DND-41 (cell line): ENCODE measurements around the gene HUNK.

Source experiments
- ATAC-seq: fragments of 200-7000 bp; cut with Tn5 transposase; 3 replicates; pipeline ENCODE4 v1.9.1; 2021; ENCODE audit warnings: low read depth; ENCODE audit not compliant: insufficient read depth
- DNase-seq: peaks from one replicate; pipeline ENCODE4 v3.0.0-alpha.2; 2020
- H2AFZ ChIP-seq: 2 replicates; pipeline ENCODE4 v1.6.0; 2012; ENCODE audit warnings: low read depth, low read length
- H3K27ac ChIP-seq: 2 replicates; pipeline ENCODE4 v1.5.1; 2012; ENCODE audit warnings: low read length, inconsistent platforms
- H3K27me3 ChIP-seq: fragments of 200-600 bp; sonication (generic); 2 replicates; pipeline ENCODE4 v1.6.0; 2012; ENCODE audit warnings: low read length, mild to moderate bottlenecking, inconsistent platforms; ENCODE audit not compliant: insufficient read depth, poor library complexity
- H3K36me3 ChIP-seq: 2 replicates; pipeline ENCODE4 v1.5.1; 2012; ENCODE audit warnings: low read length, inconsistent platforms; ENCODE audit not compliant: insufficient read depth
- H3K4me1 ChIP-seq: 2 replicates; pipeline ENCODE4 v1.5.1; 2012; ENCODE audit warnings: mild to moderate bottlenecking, low read length; ENCODE audit not compliant: insufficient read depth
- H3K4me2 ChIP-seq: 2 replicates; pipeline ENCODE4 v1.6.0; 2012; ENCODE audit warnings: mild to moderate bottlenecking, moderate library complexity, low read length, inconsistent platforms; ENCODE audit not compliant: insufficient read depth
- H3K4me3 ChIP-seq, 2 experiments: fragments of 200-600 bp in 1 of 2; shearing (Covaris generic) in 1 of 2; 2 replicates each; pipeline ENCODE4 v1.5.1; 2012 to 2016; ENCODE audit warnings: inconsistent platforms in 2 of 2, low read length in 2 of 2, mild to moderate bottlenecking in 2 of 2, low read depth in 1 of 2, moderate library complexity in 1 of 2
- H3K79me2 ChIP-seq: 2 replicates; pipeline ENCODE4 v1.6.0; 2012; ENCODE audit warnings: low read length, inconsistent platforms; ENCODE audit not compliant: insufficient read depth
- H3K9ac ChIP-seq: 2 replicates; pipeline ENCODE4 v1.6.0; 2012; ENCODE audit warnings: low read depth, mild to moderate bottlenecking, inconsistent platforms, low read length, moderate library complexity
- H3K9me3 ChIP-seq: 2 replicates; pipeline ENCODE4 v1.5.1; 2012; ENCODE audit warnings: low read length, moderate library complexity, mild to moderate bottlenecking, inconsistent platforms; ENCODE audit not compliant: insufficient read depth, severe bottlenecking
- H4K20me1 ChIP-seq: 2 replicates; pipeline ENCODE4 v1.6.0; 2012; ENCODE audit warnings: low read length; ENCODE audit not compliant: insufficient read depth
- EZH2 ChIP-seq: IDR thresholded peaks from 3 replicates; pipeline ENCODE4 v1.6.1; 2012; ENCODE audit warnings: borderline replicate concordance, low read depth, mild to moderate bottlenecking, moderate library complexity, low read length, inconsistent platforms; ENCODE audit not compliant: severe bottlenecking
- TF ChIP-seq, protein P1 (sequence below): IDR thresholded peaks from 2 replicates; pipeline ENCODE4 v1.5.1; 2012; ENCODE audit warnings: borderline replicate concordance, low read length, moderate library complexity, mild to moderate bottlenecking; ENCODE audit not compliant: poor library complexity, severe bottlenecking; ENCODE audit errors: extremely low read depth

The HUNK gene

DNA sequence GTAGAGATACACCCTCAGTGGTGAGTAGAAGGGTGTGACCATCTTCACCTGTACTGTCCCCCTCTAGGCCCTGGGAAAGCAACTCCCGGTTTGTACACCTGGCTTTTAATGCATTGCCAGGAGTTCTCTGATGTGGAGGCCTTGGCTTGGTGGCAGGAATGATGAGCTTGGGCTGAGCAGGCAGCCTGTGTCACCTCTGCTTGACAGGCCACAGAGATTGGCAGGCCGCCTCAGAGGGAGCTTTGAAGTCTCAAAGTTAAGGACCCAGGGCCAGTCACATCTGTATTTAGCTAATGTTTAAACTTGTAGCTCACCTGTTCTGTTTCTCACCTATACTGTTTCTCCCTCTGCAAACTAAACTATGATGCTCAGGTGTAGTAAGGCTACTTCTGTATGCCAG is 28.5 kb downstream of the HUNK start:
- Histone ChIP-seq H3K36me3 (no peaks in the 10 kb centered on the region), H3K27me3 (no peaks in the 10 kb centered on the region), H3K9ac (no peak overlapping the region), H3K4me2 (no peak overlapping the region), H3K79me2 (no peaks in the 10 kb centered on the region), H3K4me3 (no peak overlapping the region), H4K20me1 (no peaks in the 10 kb centered on the region), H3K4me1 (no peaks in the 10 kb centered on the region), H2AFZ (no peak overlapping the region), H3K27ac (no peak overlapping the region), H3K9me3 (no peaks in the 10 kb centered on the region)
- DNase-seq (no peak), ATAC-seq (no peak)
- TF ChIP-seq EZH2, result no peak
- TF ChIP-seq, protein P1, sequence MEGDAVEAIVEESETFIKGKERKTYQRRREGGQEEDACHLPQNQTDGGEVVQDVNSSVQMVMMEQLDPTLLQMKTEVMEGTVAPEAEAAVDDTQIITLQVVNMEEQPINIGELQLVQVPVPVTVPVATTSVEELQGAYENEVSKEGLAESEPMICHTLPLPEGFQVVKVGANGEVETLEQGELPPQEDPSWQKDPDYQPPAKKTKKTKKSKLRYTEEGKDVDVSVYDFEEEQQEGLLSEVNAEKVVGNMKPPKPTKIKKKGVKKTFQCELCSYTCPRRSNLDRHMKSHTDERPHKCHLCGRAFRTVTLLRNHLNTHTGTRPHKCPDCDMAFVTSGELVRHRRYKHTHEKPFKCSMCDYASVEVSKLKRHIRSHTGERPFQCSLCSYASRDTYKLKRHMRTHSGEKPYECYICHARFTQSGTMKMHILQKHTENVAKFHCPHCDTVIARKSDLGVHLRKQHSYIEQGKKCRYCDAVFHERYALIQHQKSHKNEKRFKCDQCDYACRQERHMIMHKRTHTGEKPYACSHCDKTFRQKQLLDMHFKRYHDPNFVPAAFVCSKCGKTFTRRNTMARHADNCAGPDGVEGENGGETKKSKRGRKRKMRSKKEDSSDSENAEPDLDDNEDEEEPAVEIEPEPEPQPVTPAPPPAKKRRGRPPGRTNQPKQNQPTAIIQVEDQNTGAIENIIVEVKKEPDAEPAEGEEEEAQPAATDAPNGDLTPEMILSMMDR, result no peak

DNA sequence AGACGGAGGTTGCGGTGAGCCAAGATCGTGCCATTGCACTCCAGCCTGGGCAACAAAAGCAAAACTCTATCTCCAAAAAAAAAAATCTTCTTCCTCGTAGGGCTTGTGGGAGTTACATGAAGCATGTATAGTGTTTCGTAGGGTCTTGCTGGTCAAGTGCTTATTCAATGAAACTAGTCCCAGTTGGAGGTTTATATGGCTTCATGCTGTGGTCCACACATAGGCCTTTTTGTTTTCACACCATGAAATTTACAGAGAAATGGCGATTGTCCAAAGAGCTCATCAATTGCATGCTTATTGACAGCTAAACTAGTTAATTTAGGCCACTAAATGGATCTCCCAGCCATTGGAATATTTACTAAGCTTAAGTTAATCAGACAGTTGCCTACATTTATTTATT is 29.6 kb downstream of the HUNK start:
- H3K27me3 ChIP-seq, result no peaks in the 10 kb centered on the region
- H3K79me2 ChIP-seq, result no peaks in the 10 kb centered on the region
- no peak for DNase-seq
- no peaks in the 10 kb centered on the region for H3K36me3 ChIP-seq
- TF ChIP-seq, protein P1, result no peak
- TF ChIP-seq EZH2, result no peak
- H3K9me3 ChIP-seq, result no peaks in the 10 kb centered on the region
- no peak overlapping the region for H3K9ac ChIP-seq
- ATAC-seq, result no peak
- H3K4me3 ChIP-seq, result no peak overlapping the region
- H3K4me1 ChIP-seq, result no peaks in the 10 kb centered on the region
- H3K4me2 ChIP-seq, result no peak overlapping the region
- no peak overlapping the region for H2AFZ ChIP-seq
- H4K20me1 ChIP-seq, result no peaks in the 10 kb centered on the region
- no peak overlapping the region for H3K27ac ChIP-seq

DNA sequence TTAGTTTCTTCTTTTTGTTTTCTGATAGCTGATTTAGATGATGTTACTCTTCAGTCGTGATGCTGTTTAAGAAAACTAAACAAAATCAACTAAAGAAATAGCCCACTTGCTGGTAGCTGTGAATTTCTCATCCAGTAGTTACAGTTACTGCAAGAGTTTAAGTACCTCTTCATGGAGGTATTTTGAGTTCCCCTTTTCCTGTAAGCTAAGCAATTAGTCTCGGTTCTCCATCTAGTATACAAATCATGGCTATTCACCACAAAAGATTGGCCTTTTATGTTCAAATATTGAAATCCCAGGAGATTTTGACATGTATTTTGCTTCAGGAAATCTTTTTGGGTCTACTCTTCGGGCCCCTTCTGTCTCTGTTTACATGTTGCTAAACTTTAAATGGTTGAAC is 31.1 kb downstream of the HUNK start:
- Histone ChIP-seq H3K4me1 (no peaks in the 10 kb centered on the region), H3K4me3 (no peak overlapping the region), H3K27me3 (peaks cover 7% of the 10 kb centered on the region), H3K9ac (no peak overlapping the region), H2AFZ (no peak overlapping the region), H3K27ac (no peak overlapping the region), H4K20me1 (no peaks in the 10 kb centered on the region), H3K36me3 (no peaks in the 10 kb centered on the region), H3K9me3 (no peaks in the 10 kb centered on the region), H3K79me2 (no peaks in the 10 kb centered on the region), H3K4me2 (no peak overlapping the region)
- ATAC-seq, result no peak
- no peak for DNase-seq
- TF ChIP-seq, protein P1, result no peak
- no peak for TF ChIP-seq EZH2
